K562 (cell line): Measurements from ENCODE around the gene ARID3B. TPM values are rescaled to one million over a fixed set of nuclear protein-coding genes. Genes with fewer than 3 reads are reported as not detected.

Experiments
- ATAC-seq: fragments of 200-7000 bp; cut with Tn5 transposase; 3 replicates; pipeline ENCODE4 v1.9.1; 2020; ENCODE audit warnings: moderate library complexity
- BruUV-seq: library from RNA; stranded (reverse); fragments of 400-500 nt; replicated peaks from 2 replicates; lab custom pipeline; 2021; lab: Mats Ljungman, UMichigan
- CTCF ChIA-PET: fragments of 300-600 bp; formaldehyde crosslinking; extraction: SDS; loops from one replicate; lab custom pipeline; 2021; ENCODE audit warnings: low intra/inter-chr PET ratio; lab: Yijun Ruan, JAX
- POLR2A ChIA-PET: fragments of 300-600, 350-650 bp; sonication (Branson Sonifier 250); formaldehyde crosslinking; extraction: SDS; loops from one replicate; lab custom pipeline; 2021; ENCODE audit warnings: antibody characterized with exemption, inconsistent platforms; lab: Yijun Ruan, JAX
- DNase-seq, 4 experiments: peaks; one replicate each; pipeline versions ENCODE4 v3.0.0 to v3.0.0-alpha.2; 2011 to 2018; ENCODE audit warnings: low spot score in 3 of 4, mixed read lengths in 3 of 4; ENCODE audit errors: extremely low read depth in 1 of 4
- FAIRE-seq: peaks from 2 replicates; lab custom pipeline; 2011; peaks lifted over from hg19 to GRCh38; lab: Jason Lieb, UNC
- H2AFZ ChIP-seq: 2 replicates; pipeline ENCODE4 v1.6.0; 2011; ENCODE audit warnings: low read depth, low read length, control low read depth, inconsistent platforms
- H3K27ac ChIP-seq: fragments of 200-600 bp; 3 replicates; pipeline ENCODE4 v1.8.0; 2011; ENCODE audit warnings: low read depth, mild to moderate bottlenecking, control low read depth, inconsistent platforms, low read length, moderate library complexity, mixed read lengths; ENCODE audit errors: extremely low read depth
- H3K27me3 ChIP-seq, 2 experiments: fragments of 300-600 bp in 1 of 2; 2 replicates in 1 of 2; 3 replicates in 1 of 2; pipeline versions ENCODE4 v1.6.0 to v1.8.0; 2011; ENCODE audit warnings: inconsistent platforms in 2 of 2, low read length in 2 of 2, mild to moderate bottlenecking in 1 of 2, mixed read lengths in 1 of 2, moderate library complexity in 1 of 2; ENCODE audit not compliant: control insufficient read depth in 2 of 2, insufficient read depth in 2 of 2
- H3K36me3 ChIP-seq: fragments of 300-600 bp; 3 replicates; pipeline ENCODE4 v1.8.0; 2011; ENCODE audit warnings: mild to moderate bottlenecking, low read length, inconsistent platforms; ENCODE audit not compliant: control insufficient read depth, insufficient read depth
- H3K4me1 ChIP-seq, 2 experiments: fragments of 200-600 bp in 1 of 2; replicated peaks in 1 of 2; 2 replicates in 1 of 2; 3 replicates in 1 of 2; pipeline versions ENCODE4 v1.5.1 to v1.8.0; 2011; ENCODE audit warnings: inconsistent platforms in 2 of 2, low read length in 2 of 2, mild to moderate bottlenecking in 1 of 2, mixed read lengths in 1 of 2, moderate library complexity in 1 of 2; ENCODE audit not compliant: control insufficient read depth in 2 of 2, insufficient read depth in 2 of 2
- H3K4me2 ChIP-seq: 2 replicates; pipeline ENCODE4 v1.6.1; 2011; ENCODE audit warnings: low read length, control low read depth, inconsistent platforms, mixed read lengths; ENCODE audit not compliant: insufficient read depth
- H3K4me3 ChIP-seq: fragments of 200-600 bp; sonication (generic), shearing (Covaris generic); 2 replicates; pipeline ENCODE4 v1.5.1; 2016; ENCODE audit warnings: control low read depth, inconsistent platforms
- H3K79me2 ChIP-seq: fragments of 200-600 bp; 3 replicates; pipeline ENCODE4 v1.8.0; 2011; ENCODE audit warnings: low read length, inconsistent platforms; ENCODE audit not compliant: control insufficient read depth, insufficient read depth
- H3K9ac ChIP-seq, 2 experiments: 2 replicates each; pipeline versions ENCODE4 v1.6.0 to v1.6.1; 2011; ENCODE audit warnings: low read depth in 2 of 2, low read length in 2 of 2, control low read depth in 1 of 2, inconsistent platforms in 1 of 2, mild to moderate bottlenecking in 1 of 2, mixed read lengths in 1 of 2; ENCODE audit not compliant: insufficient read depth in 1 of 2
- H3K9me1 ChIP-seq: one replicate; pipeline ENCODE4 v1.6.0; 2011; ENCODE audit warnings: inconsistent platforms, mild to moderate bottlenecking, low read length, moderate library complexity; ENCODE audit not compliant: control insufficient read depth, insufficient read depth
- H3K9me3 ChIP-seq: replicated peaks from 2 replicates; pipeline ENCODE4 v1.5.1; 2011; ENCODE audit warnings: low read depth, low read length, inconsistent platforms; ENCODE audit not compliant: control insufficient read depth, insufficient read depth
- H4K20me1 ChIP-seq: replicated peaks from 2 replicates; pipeline ENCODE4 v1.6.1; 2011; ENCODE audit warnings: low read length, inconsistent platforms, mixed read lengths; ENCODE audit not compliant: control insufficient read depth, insufficient read depth
- CEBPB ChIP-seq: fragments of 450-650 bp; IDR thresholded peaks from 2 replicates; pipeline ENCODE4 v1.6.1; 2016; ENCODE audit warnings: missing genetic modification characterization, missing compliant biosample characterization
- POLR3G ChIP-seq: IDR thresholded peaks from 2 replicates; pipeline ENCODE4 v1.6.1; 2011; ENCODE audit not compliant: insufficient read length, insufficient replicate concordance; ENCODE audit errors: extremely low read depth
- YY1 ChIP-seq, 3 experiments: IDR thresholded peaks; 2 replicates each; pipeline ENCODE4 v1.6.1; 2011; ENCODE audit warnings: low read length in 2 of 3, mild to moderate bottlenecking in 2 of 3, moderate library complexity in 2 of 3, borderline replicate concordance in 1 of 3, control low read depth in 1 of 3, low read depth in 1 of 3; ENCODE audit not compliant: insufficient read depth in 3 of 3, insufficient replicate concordance in 2 of 3, control insufficient read depth in 1 of 3, insufficient read length in 1 of 3; ENCODE audit errors: extremely low read depth in 1 of 3
- WGBS: fragments of 100-300 bp; shearing (Covaris generic); methylation state at CpG from one replicate; pipeline ENCODE4 v1.1.6; 2016; ENCODE audit warnings: low coverage, mixed read lengths; ENCODE audit not compliant: insufficient coverage; ENCODE audit errors: missing lambda C conversion rate; 5-methylcytosine and 5-hydroxymethylcytosine counted together
- in situ Hi-C: fragments of 300-500 bp; cut with MboI; formaldehyde crosslinking; loops from 4 replicates; pipeline ENCODE4 v1.15.0; 2018; ENCODE audit warnings: inconsistent platforms, mixed read lengths
- intact Hi-C: fragments of 100-400 bp; cut with micrococcal nuclease; formaldehyde crosslinking; loops from 2 replicates; pipeline ENCODE4 v1.14.2; 2022
- polyA plus RNA-seq, 8 experiments: library from polyadenylated mRNA; depleted of rRNA in 4 of 8; stranded (reverse) in 5 of 8; unstranded in 3 of 8; fragments of >200 nt; fragmentation: Nextera tagmentation in 2 of 8; fragmentation: Illumina TruSeq in 1 of 8; extraction: Ambion mirVana in 2 of 8; extraction: Trizol in 1 of 8; gene quantifications; 2 replicates each; pipeline versions ENCODE4 v1.2.1 to v1.2.3, GENCODE V29; 2011 to 2014; ENCODE audit warnings: inconsistent platforms in 1 of 8, missing spikeins in 1 of 8
- total RNA-seq, 7 experiments: library from RNA; depleted of rRNA in 6 of 7; stranded (reverse); fragments of >200 nt in 6 of 7; fragmentation: Illumina TruSeq in 2 of 7; extraction: Trizol in 2 of 7; gene quantifications; 2 replicates each; pipeline versions ENCODE4 v1.2.1 to v1.2.3, GENCODE V29; 2011 to 2021; ENCODE audit warnings: low replicate concordance in 1 of 7
- TF ChIP-seq, protein P1 (sequence below), 2 experiments: fragments of 450-650 bp in 1 of 2; sonication (generic) in 1 of 2; formaldehyde crosslinking in 1 of 2; IDR thresholded peaks in 1 of 2; conservative IDR thresholded peaks in 1 of 2; 2 replicates each; pipeline versions ENCODE4 v1.6.1 to v1.8.1; 2016 to 2023; ENCODE audit warnings: mild to moderate bottlenecking in 2 of 2, moderate library complexity in 2 of 2, inconsistent platforms in 1 of 2, missing genetic modification reagents in 1 of 2
- TF ChIP-seq, protein P2 (sequence below): fragments of 250-450 bp; sonication (Bioruptor Pico); IDR thresholded peaks from 2 replicates; pipeline ENCODE4 v1.5.1; 2021; ENCODE audit warnings: mild to moderate bottlenecking

The ARID3B gene
- total and polyA plus RNA-seq, 9 of the 15 experiments (the other 6 are each of a cell fraction or from before 2014, with no cell fraction given): 0.32 to 15.1 (median 7.1) TPM

- ATAC-seq (no peak), FAIRE-seq (no peak), DNase-seq (no peak)
- no peaks in the 10 kb centered on the region for H3K9me3 ChIP-seq
- H3K79me2 ChIP-seq: no peaks in the 10 kb centered on the region
- H3K36me3 ChIP-seq: peaks cover 8% of the 10 kb centered on the region
- intact Hi-C loops (no loop called here), in situ Hi-C loops (no loop called here)
- no peak overlapping the region for H3K9ac ChIP-seq
- no peaks in the 10 kb centered on the region for H3K27me3 ChIP-seq
- no peak overlapping the region for H2AFZ ChIP-seq
- H4K20me1 ChIP-seq: no peaks in the 10 kb centered on the region; the same call in 1 of the 2 replicates
- H3K9me1 ChIP-seq: no peaks in the 10 kb centered on the region
- ChIA-PET POLR2A (interaction anchor here (0.5 kb wide), 1 partner anchor 55 kb away, joined by 3 read pairs; no protein-coding TSS in a partner anchor), CTCF (no interaction called here)
- 51% methylated on average over 4 of the region's 4 CpGs for WGBS
- no peaks in the 10 kb centered on the region for H3K4me1 ChIP-seq
- TF ChIP-seq, protein P1, sequence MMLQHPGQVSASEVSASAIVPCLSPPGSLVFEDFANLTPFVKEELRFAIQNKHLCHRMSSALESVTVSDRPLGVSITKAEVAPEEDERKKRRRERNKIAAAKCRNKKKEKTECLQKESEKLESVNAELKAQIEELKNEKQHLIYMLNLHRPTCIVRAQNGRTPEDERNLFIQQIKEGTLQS (IDR thresholded peaks at IDR 0.05): peak; percentile 28; the same call in 1 of the 2 replicates
- TF ChIP-seq, protein P1 (CRISPR knock-in tag; conservative IDR thresholded peaks at IDR 0.05): no peak
- TF ChIP-seq CEBPB (tag) (peak; percentile 70), POLR3G (no peak)
- H3K4me2 ChIP-seq: no peak overlapping the region
- no peak overlapping the region for H3K4me3 ChIP-seq
- H3K27ac ChIP-seq: no peak overlapping the region
- no TSS peak for BruUV-seq
Observed at GRCh38 chr15:74555192-74555591, 14.2 kb downstream of the ARID3B start.

DNA sequence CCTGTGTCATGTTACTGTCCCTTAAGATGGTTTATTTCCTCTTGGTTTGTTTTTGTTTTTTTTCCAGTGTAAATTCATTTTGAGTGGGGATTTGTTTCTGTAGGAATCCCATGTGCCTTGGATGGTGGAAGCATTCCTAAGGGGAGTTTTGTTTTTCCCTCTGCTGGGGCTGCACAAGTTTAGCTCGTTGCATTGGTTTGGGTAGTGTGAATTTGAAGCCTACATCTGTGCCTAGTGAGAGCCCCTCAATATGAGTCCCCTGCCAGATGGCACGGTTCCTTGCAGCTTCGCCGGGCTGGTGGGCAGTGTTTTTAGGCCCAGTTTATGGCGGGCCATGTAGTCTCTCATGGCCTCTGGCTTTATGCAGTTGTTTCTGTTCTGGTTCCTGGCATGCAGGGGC lies 17.7 kb downstream of the ARID3B start:
- ATAC-seq: no peak; the same call in 2 of the 3 replicates
- TF ChIP-seq, protein P2, sequence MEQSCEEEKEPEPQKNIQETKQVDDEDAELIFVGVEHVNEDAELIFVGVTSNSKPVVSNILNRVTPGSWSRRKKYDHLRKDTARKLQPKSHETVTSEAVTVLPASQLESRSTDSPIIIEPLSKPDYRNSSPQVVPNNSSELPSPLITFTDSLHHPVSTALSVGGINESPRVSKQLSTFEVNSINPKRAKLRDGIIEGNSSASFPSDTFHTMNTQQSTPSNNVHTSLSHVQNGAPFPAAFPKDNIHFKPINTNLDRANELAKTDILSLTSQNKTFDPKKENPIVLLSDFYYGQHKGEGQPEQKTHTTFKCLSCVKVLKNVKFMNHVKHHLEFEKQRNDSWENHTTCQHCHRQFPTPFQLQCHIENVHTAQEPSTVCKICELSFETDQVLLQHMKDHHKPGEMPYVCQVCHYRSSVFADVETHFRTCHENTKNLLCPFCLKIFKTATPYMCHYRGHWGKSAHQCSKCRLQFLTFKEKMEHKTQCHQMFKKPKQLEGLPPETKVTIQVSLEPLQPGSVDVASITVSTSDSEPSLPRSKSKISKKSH (CRISPR knock-in tag): no peak
- peak in 1 of 3 experiments; percentile 6 for TF ChIP-seq YY1 (IDR thresholded peaks at IDR 0.05; ENCODE audit: borderline replicate concordance in 1 of 3, control insufficient read depth in 1 of 3, extremely low read depth in 1 of 3, insufficient read depth in 3 of 3, insufficient read length in 1 of 3, insufficient replicate concordance in 2 of 3, low read depth in 1 of 3, low read length in 2 of 3)
- no TSS peak for BruUV-seq
- DNase-seq: no peak
- Histone ChIP-seq H3K4me1 (no peaks in the 10 kb centered on the region), H3K36me3 (no peaks in the 10 kb centered on the region; the same call in 2 of the 3 replicates), H3K4me2 (no peak overlapping the region), H3K4me3 (no peak overlapping the region), H3K27ac (no peak overlapping the region), H3K27me3 (no peaks in the 10 kb centered on the region), H3K79me2 (0 out of 3 replicates have a peak, but pooled peaks cover 1% of the 10 kb centered on the region), H4K20me1 (no peaks in the 10 kb centered on the region), H2AFZ (no peak overlapping the region), H3K9ac (no peak overlapping the region), H3K9me3 (no peaks in the 10 kb centered on the region), H3K9me1 (no peaks in the 10 kb centered on the region)
- CTCF ChIA-PET: no interaction called here
- POLR2A ChIA-PET: interaction anchor here (0.7 to 0.9 kb wide), 4 partner anchors 9 to 26 kb away, joined by 3 to 5 read pairs (median 3); partner anchors contain the start of gene ARID3B
- no peak for FAIRE-seq
- in situ Hi-C loops (no loop called here), intact Hi-C loops (no loop called here)
- WGBS: 67% methylated on average over 5 of the region's 5 CpGs
